Stimulated activated CD4-positive, alpha-beta T cell treated with anti-CD3 and anti-CD28 coated beads, TNF-alpha, amount 100 ng/mL, for 24 hours (primary cell): ENCODE measurements around the gene CHERP.
A peak's percentile ranks its signal among the peaks of the same experiment; 100 is the strongest.

Source experiments
- DNase-seq, 3 experiments: peaks; one replicate each; pipeline ENCODE4 v3.0.0-alpha.2; 2020; ENCODE audit warnings: low read depth in 3 of 3

The CHERP gene

GRCh38 chr19:16542910-16543472, 754 bp upstream of the CHERP start:
- DNase-seq = no peak

GRCh38 chr19:16541526-16542044, 652 bp downstream of the CHERP start:
- DNase-seq = no peak

GRCh38 chr19:16540948-16541347, 1.3 kb downstream of the CHERP start:
- DNase-seq = no peak

- DNase-seq = no peak
Observed at GRCh38 chr19:16537111-16537510, 5.1 kb downstream of the CHERP start.

GRCh38 chr19:16536130-16536529, 6.1 kb downstream of the CHERP start:
- DNase-seq = no peak

GRCh38 chr19:16535381-16535780, 6.9 kb downstream of the CHERP start:
- no peak for DNase-seq

- DNase-seq = no peak
Observed at GRCh38 chr19:16532440-16533234, 9.6 kb downstream of the CHERP start.

GRCh38 chr19:16531380-16531669, 10.9 kb downstream of the CHERP start:
- DNase-seq = no peak

- DNase-seq = no peak
Observed at GRCh38 chr19:16530540-16531379, 11.5 kb downstream of the CHERP start.

GRCh38 chr19:16529466-16530144, 12.6 kb downstream of the CHERP start:
- DNase-seq = no peak

- peak in 2 of 3 experiments; percentile 22 to 30 for DNase-seq
Observed at GRCh38 chr19:16527971-16528521, 14.2 kb downstream of the CHERP start.

GRCh38 chr19:16527334-16527935, 14.8 kb downstream of the CHERP start:
- no peak for DNase-seq

GRCh38 chr19:16525751-16526481, 16.3 kb downstream of the CHERP start:
- DNase-seq = no peak

- no peak for DNase-seq
Observed at GRCh38 chr19:16524991-16525734, 17.1 kb downstream of the CHERP start.

- DNase-seq = no peak
Observed at GRCh38 chr19:16522559-16523377, 19.5 kb downstream of the CHERP start.

GRCh38 chr19:16521715-16522289, 20.4 kb downstream of the CHERP start:
- DNase-seq = no peak

GRCh38 chr19:16520986-16521624, 21.1 kb downstream of the CHERP start:
- no peak for DNase-seq
